K562 (cell line): ENCODE data around the gene RBP3. TPM values are rescaled to one million over a fixed set of nuclear protein-coding genes. Genes with fewer than 3 reads are reported as not detected.

Source experiments
- ATAC-seq: fragments of 200-7000 bp; cut with Tn5 transposase; 3 replicates; pipeline ENCODE4 v1.9.1; 2020; ENCODE audit warnings: moderate library complexity
- BruUV-seq: library from RNA; stranded (reverse); fragments of 400-500 nt; replicated peaks from 2 replicates; lab custom pipeline; 2021; lab: Mats Ljungman, UMichigan
- CTCF ChIA-PET: fragments of 300-600 bp; formaldehyde crosslinking; extraction: SDS; loops from one replicate; lab custom pipeline; 2021; ENCODE audit warnings: low intra/inter-chr PET ratio; lab: Yijun Ruan, JAX
- POLR2A ChIA-PET: fragments of 300-600, 350-650 bp; sonication (Branson Sonifier 250); formaldehyde crosslinking; extraction: SDS; loops from one replicate; lab custom pipeline; 2021; ENCODE audit warnings: antibody characterized with exemption, inconsistent platforms; lab: Yijun Ruan, JAX
- DNase-seq, 4 experiments: peaks; one replicate each; pipeline versions ENCODE4 v3.0.0 to v3.0.0-alpha.2; 2011 to 2018; ENCODE audit warnings: low spot score in 3 of 4, mixed read lengths in 3 of 4; ENCODE audit errors: extremely low read depth in 1 of 4
- FAIRE-seq: peaks from 2 replicates; lab custom pipeline; 2011; peaks lifted over from hg19 to GRCh38; lab: Jason Lieb, UNC
- H2AFZ ChIP-seq: 2 replicates; pipeline ENCODE4 v1.6.0; 2011; ENCODE audit warnings: low read depth, low read length, control low read depth, inconsistent platforms
- H3K27ac ChIP-seq: fragments of 200-600 bp; 3 replicates; pipeline ENCODE4 v1.8.0; 2011; ENCODE audit warnings: low read depth, mild to moderate bottlenecking, control low read depth, inconsistent platforms, low read length, moderate library complexity, mixed read lengths; ENCODE audit errors: extremely low read depth
- H3K27me3 ChIP-seq, 2 experiments: fragments of 300-600 bp in 1 of 2; 2 replicates in 1 of 2; 3 replicates in 1 of 2; pipeline versions ENCODE4 v1.6.0 to v1.8.0; 2011; ENCODE audit warnings: inconsistent platforms in 2 of 2, low read length in 2 of 2, mild to moderate bottlenecking in 1 of 2, mixed read lengths in 1 of 2, moderate library complexity in 1 of 2; ENCODE audit not compliant: control insufficient read depth in 2 of 2, insufficient read depth in 2 of 2
- H3K36me3 ChIP-seq: fragments of 300-600 bp; 3 replicates; pipeline ENCODE4 v1.8.0; 2011; ENCODE audit warnings: mild to moderate bottlenecking, low read length, inconsistent platforms; ENCODE audit not compliant: control insufficient read depth, insufficient read depth
- H3K4me1 ChIP-seq, 2 experiments: fragments of 200-600 bp in 1 of 2; replicated peaks in 1 of 2; 2 replicates in 1 of 2; 3 replicates in 1 of 2; pipeline versions ENCODE4 v1.5.1 to v1.8.0; 2011; ENCODE audit warnings: inconsistent platforms in 2 of 2, low read length in 2 of 2, mild to moderate bottlenecking in 1 of 2, mixed read lengths in 1 of 2, moderate library complexity in 1 of 2; ENCODE audit not compliant: control insufficient read depth in 2 of 2, insufficient read depth in 2 of 2
- H3K4me2 ChIP-seq: 2 replicates; pipeline ENCODE4 v1.6.1; 2011; ENCODE audit warnings: low read length, control low read depth, inconsistent platforms, mixed read lengths; ENCODE audit not compliant: insufficient read depth
- H3K4me3 ChIP-seq: fragments of 200-600 bp; sonication (generic), shearing (Covaris generic); 2 replicates; pipeline ENCODE4 v1.5.1; 2016; ENCODE audit warnings: control low read depth, inconsistent platforms
- H3K79me2 ChIP-seq: fragments of 200-600 bp; 3 replicates; pipeline ENCODE4 v1.8.0; 2011; ENCODE audit warnings: low read length, inconsistent platforms; ENCODE audit not compliant: control insufficient read depth, insufficient read depth
- H3K9ac ChIP-seq, 2 experiments: 2 replicates each; pipeline versions ENCODE4 v1.6.0 to v1.6.1; 2011; ENCODE audit warnings: low read depth in 2 of 2, low read length in 2 of 2, control low read depth in 1 of 2, inconsistent platforms in 1 of 2, mild to moderate bottlenecking in 1 of 2, mixed read lengths in 1 of 2; ENCODE audit not compliant: insufficient read depth in 1 of 2
- H3K9me1 ChIP-seq: one replicate; pipeline ENCODE4 v1.6.0; 2011; ENCODE audit warnings: inconsistent platforms, mild to moderate bottlenecking, low read length, moderate library complexity; ENCODE audit not compliant: control insufficient read depth, insufficient read depth
- H3K9me3 ChIP-seq: replicated peaks from 2 replicates; pipeline ENCODE4 v1.5.1; 2011; ENCODE audit warnings: low read depth, low read length, inconsistent platforms; ENCODE audit not compliant: control insufficient read depth, insufficient read depth
- H4K20me1 ChIP-seq: replicated peaks from 2 replicates; pipeline ENCODE4 v1.6.1; 2011; ENCODE audit warnings: low read length, inconsistent platforms, mixed read lengths; ENCODE audit not compliant: control insufficient read depth, insufficient read depth
- ETS2 ChIP-seq: IDR thresholded peaks from 2 replicates; pipeline ENCODE4 v1.6.1; 2016; ENCODE audit warnings: borderline replicate concordance, missing genetic modification characterization, mild to moderate bottlenecking, moderate library complexity, missing compliant biosample characterization; ENCODE audit not compliant: poor library complexity, severe bottlenecking
- NCOR1 ChIP-seq: fragments of 450-650 bp; IDR thresholded peaks from 2 replicates; pipeline ENCODE4 v1.6.1; 2016; ENCODE audit warnings: mild to moderate bottlenecking, moderate library complexity
- POLR2G ChIP-seq: fragments of 200-400 bp; formaldehyde crosslinking; IDR thresholded peaks from 2 replicates; pipeline ENCODE4 v1.6.1; 2017; ENCODE audit warnings: low read depth, mild to moderate bottlenecking, antibody characterized with exemption, low read length, moderate library complexity
- TEAD1 ChIP-seq, 2 experiments: fragments of 450-650 bp in 1 of 2; sonication (generic) in 1 of 2; formaldehyde crosslinking; IDR thresholded peaks; 2 replicates each; pipeline versions ENCODE4 v1.4.0 to v1.8.0; 2020 to 2022; ENCODE audit warnings: mild to moderate bottlenecking in 2 of 2, missing genetic modification reagents in 1 of 2
- ZFP91 ChIP-seq: sonication (generic); formaldehyde crosslinking; IDR thresholded peaks from 2 replicates; pipeline ENCODE4 v1.8.0; 2022; ENCODE audit warnings: mild to moderate bottlenecking, missing genetic modification reagents
- WGBS: fragments of 100-300 bp; shearing (Covaris generic); methylation state at CpG from one replicate; pipeline ENCODE4 v1.1.6; 2016; ENCODE audit warnings: low coverage, mixed read lengths; ENCODE audit not compliant: insufficient coverage; ENCODE audit errors: missing lambda C conversion rate; 5-methylcytosine and 5-hydroxymethylcytosine counted together
- in situ Hi-C: fragments of 300-500 bp; cut with MboI; formaldehyde crosslinking; loops from 4 replicates; pipeline ENCODE4 v1.15.0; 2018; ENCODE audit warnings: inconsistent platforms, mixed read lengths
- intact Hi-C: fragments of 100-400 bp; cut with micrococcal nuclease; formaldehyde crosslinking; loops from 2 replicates; pipeline ENCODE4 v1.14.2; 2022
- polyA plus RNA-seq, 8 experiments: library from polyadenylated mRNA; depleted of rRNA in 4 of 8; stranded (reverse) in 5 of 8; unstranded in 3 of 8; fragments of >200 nt; fragmentation: Nextera tagmentation in 2 of 8; fragmentation: Illumina TruSeq in 1 of 8; extraction: Ambion mirVana in 2 of 8; extraction: Trizol in 1 of 8; gene quantifications; 2 replicates each; pipeline versions ENCODE4 v1.2.1 to v1.2.3, GENCODE V29; 2011 to 2014; ENCODE audit warnings: inconsistent platforms in 1 of 8, missing spikeins in 1 of 8
- total RNA-seq, 7 experiments: library from RNA; depleted of rRNA in 6 of 7; stranded (reverse); fragments of >200 nt in 6 of 7; fragmentation: Illumina TruSeq in 2 of 7; extraction: Trizol in 2 of 7; gene quantifications; 2 replicates each; pipeline versions ENCODE4 v1.2.1 to v1.2.3, GENCODE V29; 2011 to 2021; ENCODE audit warnings: low replicate concordance in 1 of 7

RBP3 gene
- total and polyA plus RNA-seq, 9 of the 15 experiments (the other 6 are each of a cell fraction or from before 2014, with no cell fraction given): not detected

- H3K9ac ChIP-seq: no peak overlapping the region
- ChIA-PET CTCF (no interaction called here), POLR2A (no interaction called here)
- no peaks in the 10 kb centered on the region for H3K79me2 ChIP-seq
- peaks cover 27 to 30% of the 10 kb centered on the region in 2 experiments for H3K4me1 ChIP-seq
- no peaks in the 10 kb centered on the region for H3K9me1 ChIP-seq
- no TSS peak for BruUV-seq
- no peak overlapping the region for H3K4me2 ChIP-seq
- H3K36me3 ChIP-seq: no peaks in the 10 kb centered on the region
- 29% methylated on average over 3 of the region's 3 CpGs for WGBS
- no peaks in the 10 kb centered on the region; a peak in 1 of 5 replicates for H3K27me3 ChIP-seq
- in situ Hi-C loops: no loop called here
- intact Hi-C loops: no loop called here
- no peak overlapping the region for H3K27ac ChIP-seq
- no peaks in the 10 kb centered on the region for H3K9me3 ChIP-seq
- no peak overlapping the region for H3K4me3 ChIP-seq
- H2AFZ ChIP-seq: no peak overlapping the region
- ATAC-seq: no peak
- no peak for FAIRE-seq
- DNase-seq: no peak
- H4K20me1 ChIP-seq: no peaks in the 10 kb centered on the region
- TF ChIP-seq ETS2 (no peak), POLR2G (no peak), TEAD1 (CRISPR knock-in tag; IDR thresholded peaks at IDR 0.05) (no peak), NCOR1 (no peak), ZFP91 (no peak)
- TF ChIP-seq, all 486 proteins: peak for 0
Measured at GRCh38 chr10:47330804-47331203, 17.4 kb upstream of the RBP3 start.
